DMS 273 treated with DMSO at 0.1 percent for 48 hours (cell line): Measurements from ENCODE around the gene GALK2.
"Not testable (repeated sequence)": the region's sequence is repeated elsewhere in the genome, so short reads cannot be mapped to it uniquely, and the experiment has no call there.

Source experiments
- DNase-seq: peaks from one replicate; lab custom pipeline; 2025; lab: John Stamatoyannopoulos, UW

Gene GALK2

DNA sequence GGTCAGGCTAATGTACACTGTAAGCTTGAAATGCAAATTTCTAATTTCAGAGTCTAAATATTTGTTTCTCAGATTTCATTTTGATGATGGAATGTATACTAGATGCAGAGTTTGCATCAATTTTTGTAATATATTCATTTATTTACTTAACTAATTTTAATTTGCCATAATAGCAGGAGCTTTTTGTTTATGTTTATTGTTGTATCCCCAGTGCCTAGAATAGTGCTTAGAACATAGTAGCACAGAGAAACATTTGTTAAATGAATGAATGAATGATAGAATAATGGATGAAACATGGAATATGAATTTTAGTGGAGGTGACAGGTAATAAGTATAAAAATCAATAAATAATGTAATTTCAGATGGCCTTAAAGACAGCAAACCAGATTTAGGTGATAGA lies 5.2 kb upstream of the GALK2 start:
- DNase-seq: no peak

GRCh38 chr15:49168016-49168415 lies 2.0 kb upstream of the GALK2 start:
- no peak for DNase-seq

GRCh38 chr15:49171790-49172189 lies 1.7 kb downstream of the GALK2 start:
- DNase-seq: no peak

- DNase-seq: no peak
Measured at GRCh38 chr15:49174902-49175301, 4.9 kb downstream of the GALK2 start.

DNA sequence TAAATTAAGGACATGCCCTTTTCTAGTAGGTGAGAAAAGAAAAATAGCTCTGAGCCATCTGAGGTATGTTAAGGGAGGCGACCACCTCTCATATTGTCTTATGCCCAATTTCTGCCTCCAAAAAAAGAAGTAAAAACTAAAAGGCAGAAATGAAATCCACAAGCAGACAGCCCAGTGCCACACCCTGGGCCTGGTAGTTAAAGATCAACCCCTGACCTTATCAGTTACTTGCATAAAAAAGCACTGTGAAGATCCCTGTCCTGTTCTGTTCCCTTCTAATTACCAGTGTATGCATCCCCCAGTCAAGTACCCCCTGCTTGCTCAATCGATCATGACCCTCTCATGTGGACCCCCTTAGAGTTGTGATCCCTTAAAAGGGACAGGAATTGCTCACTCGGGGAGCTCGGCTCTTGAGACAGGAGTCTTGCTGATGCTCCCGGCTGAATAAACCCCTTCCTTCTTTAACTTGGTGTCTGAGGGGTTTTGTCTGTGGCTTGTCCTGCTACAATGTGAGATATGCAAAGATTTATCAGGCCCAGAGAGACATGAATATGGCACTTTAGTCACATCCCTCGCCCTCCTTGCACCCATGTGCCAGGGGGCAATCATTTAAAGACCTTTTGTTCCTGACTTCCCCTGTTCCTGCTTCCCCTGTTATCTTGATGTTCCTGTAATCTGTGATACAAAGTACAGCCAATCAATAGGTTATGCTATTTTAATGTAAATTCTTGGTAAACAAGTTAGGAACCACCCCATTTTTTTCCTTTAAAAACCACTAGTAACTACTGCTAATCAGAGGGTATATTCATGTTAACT lies 5.7 kb downstream of the GALK2 start:
- not testable (repeated sequence) for DNase-seq

DNA sequence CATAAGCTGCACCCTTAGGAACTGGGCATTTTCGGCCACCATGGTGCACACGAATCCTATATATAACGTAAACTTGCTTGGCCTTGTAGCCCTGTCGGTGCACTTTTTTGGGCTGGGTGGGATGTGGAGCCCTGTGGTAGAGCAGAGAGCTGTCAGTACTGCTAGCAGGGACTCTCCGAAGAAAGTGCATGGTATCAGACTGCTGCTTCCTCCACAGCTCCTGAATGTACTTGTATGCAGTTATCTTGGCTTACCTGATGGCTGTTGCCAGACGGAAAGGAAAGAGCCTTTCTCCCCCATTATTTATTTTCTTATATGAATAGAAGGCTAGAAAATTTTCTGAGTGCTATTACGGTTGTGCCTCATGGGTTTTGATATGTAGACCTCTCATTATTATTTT lies 8.4 kb downstream of the GALK2 start:
- no peak for DNase-seq

GRCh38 chr15:49179433-49180190 lies 9.6 kb downstream of the GALK2 start:
- no peak for DNase-seq

GRCh38 chr15:49182128-49182527 lies 12.1 kb downstream of the GALK2 start:
- DNase-seq: no peak

- DNase-seq: not testable (repeated sequence)
Measured at GRCh38 chr15:49183741-49184140, 13.7 kb downstream of the GALK2 start.

GRCh38 chr15:49185473-49185872 lies 15.4 kb downstream of the GALK2 start:
- no peak for DNase-seq

DNA sequence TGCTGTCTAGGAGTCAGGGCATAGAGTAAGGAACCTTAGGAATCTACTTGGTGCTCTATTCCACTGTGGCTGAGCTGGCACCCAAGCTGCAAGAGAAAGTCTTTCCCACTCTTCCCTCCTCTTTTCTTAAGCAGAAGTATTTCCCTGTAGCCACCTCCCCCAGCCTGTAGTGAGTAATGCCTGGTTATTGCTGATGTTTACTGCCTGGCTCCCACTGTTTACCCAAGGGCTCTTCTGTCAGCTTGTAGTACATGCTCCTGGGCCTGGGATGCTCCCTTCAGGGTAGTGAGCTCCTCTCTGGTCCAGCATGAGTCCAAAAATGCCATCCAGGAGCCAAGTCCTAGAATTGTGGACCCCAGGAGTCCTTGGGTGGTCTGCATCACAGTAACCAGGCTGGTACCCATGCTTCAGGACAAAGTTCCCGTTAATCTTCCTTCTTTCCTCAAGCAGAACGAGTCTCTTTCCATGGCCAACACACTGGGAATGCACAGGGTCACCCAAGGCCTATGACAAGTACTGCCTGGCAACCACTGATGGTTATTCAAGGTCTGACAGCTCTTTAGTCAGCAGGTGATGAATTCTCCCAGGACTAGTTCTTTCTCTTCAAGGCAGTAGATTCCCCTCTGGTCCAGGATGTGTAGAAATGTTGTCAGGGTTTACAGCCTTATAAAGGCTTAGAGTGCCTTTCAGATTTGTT lies 17.6 kb downstream of the GALK2 start:
- no peak for DNase-seq

DNA sequence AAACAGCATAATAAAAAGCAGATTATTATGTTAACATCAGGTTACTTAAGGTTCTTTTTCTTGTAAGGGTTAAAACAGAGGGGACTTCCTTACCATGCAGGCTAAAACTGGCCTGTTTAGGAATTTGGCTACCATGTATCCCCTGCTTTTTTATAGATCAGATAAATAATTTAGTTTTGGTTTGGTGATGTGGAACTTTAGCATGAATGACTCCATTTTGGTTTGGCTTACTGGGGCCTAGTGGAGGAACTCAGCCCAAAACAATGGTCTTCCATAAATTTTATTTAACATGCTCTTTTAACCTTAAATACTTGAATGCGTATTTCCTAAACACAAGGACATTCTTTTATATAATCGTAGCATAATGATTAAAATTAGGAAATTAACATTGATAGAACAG lies 18.9 kb downstream of the GALK2 start:
- DNase-seq: no peak

GRCh38 chr15:49189631-49190030 lies 19.6 kb downstream of the GALK2 start:
- no peak for DNase-seq

GRCh38 chr15:49190586-49190985 lies 20.5 kb downstream of the GALK2 start:
- DNase-seq: no peak

GRCh38 chr15:49191892-49192291 lies 21.8 kb downstream of the GALK2 start:
- no peak for DNase-seq

DNA sequence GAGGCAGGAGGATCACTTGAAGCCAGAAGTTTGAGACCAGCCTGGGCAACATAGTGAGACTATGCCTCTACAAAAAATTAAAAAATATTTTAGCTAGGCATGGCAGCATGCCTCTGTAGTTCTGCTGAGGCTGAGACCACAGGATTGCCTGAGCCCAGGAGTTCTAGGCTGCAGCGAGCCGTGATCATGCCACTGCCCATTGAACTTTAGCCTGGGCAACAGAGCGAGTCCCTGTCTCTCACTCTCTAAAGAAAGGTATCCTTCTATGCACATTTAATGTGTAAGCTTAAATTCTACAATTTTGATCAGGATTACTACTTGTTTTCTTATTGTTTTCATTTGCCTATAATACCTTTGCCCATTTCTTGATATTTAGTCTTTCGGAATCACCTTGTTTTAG lies 26.8 kb downstream of the GALK2 start:
- DNase-seq: no peak

- no peak for DNase-seq
Measured at GRCh38 chr15:49199666-49200065, 29.6 kb downstream of the GALK2 start.

GRCh38 chr15:49200347-49200746 lies 30.3 kb downstream of the GALK2 start:
- no peak for DNase-seq

- not testable (repeated sequence) for DNase-seq
Measured at GRCh38 chr15:49208102-49208501, 38.1 kb downstream of the GALK2 start.

- no peak for DNase-seq
Measured at GRCh38 chr15:49212897-49213296, 42.9 kb downstream of the GALK2 start.

- DNase-seq: no peak
Measured at GRCh38 chr15:49215768-49216739, 46.0 kb downstream of the GALK2 start.
